Measurements from ENCODE around the gene SLC25A53. TPM values are rescaled to one million over a fixed set of nuclear protein-coding genes. Genes with fewer than 3 reads are reported as not detected.

SLC25A53 gene
- polyA plus RNA-seq, 3 donors, result 5.9 to 9.6 (median 7.6) TPM

DNA sequence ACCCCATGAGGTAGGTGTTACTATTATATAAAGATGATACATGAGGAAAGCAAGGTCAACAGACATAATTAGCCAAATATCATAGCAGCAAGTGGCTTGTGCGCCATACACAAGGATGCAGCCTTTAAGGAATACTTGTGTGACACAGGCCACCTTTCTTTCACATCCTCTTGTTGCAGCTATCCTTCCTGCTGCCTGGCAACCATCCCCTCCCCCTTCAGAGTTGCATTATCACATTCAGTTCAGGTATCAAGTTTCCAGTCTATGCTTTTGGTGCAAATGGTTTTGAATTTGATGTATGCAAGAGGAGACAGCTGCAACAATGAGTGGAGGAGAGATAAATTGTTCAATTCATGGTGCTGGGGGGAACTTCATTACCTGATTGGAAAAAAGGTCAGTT, 38.0 kb downstream of the SLC25A53 start:
- Mint-ChIP-seq H3K9me3 (no peaks in the 10 kb centered on the region), H3K27me3 (ENCODE audit: low read depth in 3 of 3) (peaks cover 1 to 5% (median 4%) of the 10 kb centered on the region in 3 donors), H3K27ac (no peak overlapping the region), H3K36me3 (peaks cover 0 to 6% of the 10 kb centered on the region in 2 donors), H3K4me1 (peaks cover 7% of the 10 kb centered on the region), H3K4me3 (no peak overlapping the region)
- Histone ChIP-seq H3K79me2 (ENCODE audit: insufficient read depth, low read length) (no peaks in the 10 kb centered on the region), H3K4me2 (replicated peaks; ENCODE audit: extremely low read depth, low read length, poor library complexity, severe bottlenecking) (no peak overlapping the region), H3K9ac (ENCODE audit: insufficient read depth, low read length, poor library complexity, severe bottlenecking) (no peak overlapping the region), H3K4me1 (ENCODE audit: control insufficient read depth in 1 of 2, insufficient read depth in 2 of 2, low read length in 2 of 2) (no peaks in the 10 kb centered on the region), H3K27ac (ENCODE audit: low read depth in 1 of 2, low read length in 2 of 2) (no peak overlapping the region), H3K4me3 (replicated peaks in 1 of 3; ENCODE audit: low read depth in 2 of 3, low read length in 3 of 3) (no peak overlapping the region), H4K20me1 (ENCODE audit: insufficient read depth, low read length) (peaks cover 4% of the 10 kb centered on the region), H3K27me3 (ENCODE audit: control insufficient read depth in 2 of 2, insufficient read depth in 2 of 2, low read length in 2 of 2) (peaks cover 0 to under 1% of the 10 kb centered on the region in 2 donors), H2AFZ (ENCODE audit: insufficient read depth, low read depth, low read length, poor library complexity, severe bottlenecking) (no peak overlapping the region), H3K36me3 (replicated peaks in 1 of 2; ENCODE audit: control insufficient read depth in 1 of 2, insufficient read depth in 2 of 2, low read length in 2 of 2) (no peaks in the 10 kb centered on the region), H3K9me3 (replicated peaks in 1 of 2; ENCODE audit: control insufficient read depth in 1 of 2, insufficient read depth in 1 of 2, low read length in 2 of 2) (no peaks in the 10 kb centered on the region)
- no CpG with 5 or more reads among the region's 1 CpG for WGBS (ENCODE audit: insufficient coverage)
- intact Hi-C loops (cut with micrococcal nuclease), result no loop called here
- DNase-seq, result no peak
- TF ChIP-seq, protein P1, sequence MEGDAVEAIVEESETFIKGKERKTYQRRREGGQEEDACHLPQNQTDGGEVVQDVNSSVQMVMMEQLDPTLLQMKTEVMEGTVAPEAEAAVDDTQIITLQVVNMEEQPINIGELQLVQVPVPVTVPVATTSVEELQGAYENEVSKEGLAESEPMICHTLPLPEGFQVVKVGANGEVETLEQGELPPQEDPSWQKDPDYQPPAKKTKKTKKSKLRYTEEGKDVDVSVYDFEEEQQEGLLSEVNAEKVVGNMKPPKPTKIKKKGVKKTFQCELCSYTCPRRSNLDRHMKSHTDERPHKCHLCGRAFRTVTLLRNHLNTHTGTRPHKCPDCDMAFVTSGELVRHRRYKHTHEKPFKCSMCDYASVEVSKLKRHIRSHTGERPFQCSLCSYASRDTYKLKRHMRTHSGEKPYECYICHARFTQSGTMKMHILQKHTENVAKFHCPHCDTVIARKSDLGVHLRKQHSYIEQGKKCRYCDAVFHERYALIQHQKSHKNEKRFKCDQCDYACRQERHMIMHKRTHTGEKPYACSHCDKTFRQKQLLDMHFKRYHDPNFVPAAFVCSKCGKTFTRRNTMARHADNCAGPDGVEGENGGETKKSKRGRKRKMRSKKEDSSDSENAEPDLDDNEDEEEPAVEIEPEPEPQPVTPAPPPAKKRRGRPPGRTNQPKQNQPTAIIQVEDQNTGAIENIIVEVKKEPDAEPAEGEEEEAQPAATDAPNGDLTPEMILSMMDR (IDR thresholded peaks at IDR 0.05), result no peak

DNA sequence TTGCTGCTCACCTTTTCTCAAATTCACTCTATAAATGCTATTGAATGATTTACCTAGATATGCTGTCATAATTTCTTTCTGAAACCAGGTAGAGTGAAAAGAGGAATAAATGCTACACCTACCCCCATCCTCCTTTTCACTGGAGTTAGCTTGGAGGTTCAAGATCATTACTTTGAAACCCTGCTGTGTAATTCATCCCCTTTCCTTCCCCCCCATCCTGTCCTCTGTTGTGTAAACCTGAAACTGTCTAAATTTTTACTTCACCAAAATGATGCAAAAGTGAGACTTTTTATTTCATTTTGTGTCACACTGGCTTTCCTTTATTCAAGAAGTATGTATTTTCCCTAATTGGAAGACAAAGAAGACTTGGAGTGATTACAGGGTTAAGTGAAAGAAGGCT, 39.0 kb downstream of the SLC25A53 start:
- H3K79me2 ChIP-seq (ENCODE audit: insufficient read depth, low read length), result no peaks in the 10 kb centered on the region
- intact Hi-C loops (cut with micrococcal nuclease), result no loop called here
- no peak overlapping the region for H3K27ac ChIP-seq (ENCODE audit: low read depth in 1 of 2, low read length in 2 of 2)
- TF ChIP-seq, protein P1 (IDR thresholded peaks at IDR 0.05), result no peak
- no peak overlapping the region for H3K9ac ChIP-seq (ENCODE audit: insufficient read depth, low read length, poor library complexity, severe bottlenecking)
- H3K9me3 ChIP-seq (replicated peaks in 1 of 2; ENCODE audit: control insufficient read depth in 1 of 2, insufficient read depth in 1 of 2, low read length in 2 of 2), result no peaks in the 10 kb centered on the region
- H3K4me3 ChIP-seq (replicated peaks in 1 of 3; ENCODE audit: low read depth in 2 of 3, low read length in 3 of 3), result no peak overlapping the region
- no peak for DNase-seq
- H3K27ac Mint-ChIP-seq, result no peak overlapping the region
- no peaks in the 10 kb centered on the region for H3K36me3 ChIP-seq (replicated peaks in 1 of 2; ENCODE audit: control insufficient read depth in 1 of 2, insufficient read depth in 2 of 2, low read length in 2 of 2)
- peaks cover 6 to 15% (median 6%) of the 10 kb centered on the region in 3 donors for H3K27me3 Mint-ChIP-seq (ENCODE audit: low read depth in 3 of 3)
- H3K4me1 Mint-ChIP-seq, result peaks cover 11% of the 10 kb centered on the region
- no peak overlapping the region for H2AFZ ChIP-seq (ENCODE audit: insufficient read depth, low read depth, low read length, poor library complexity, severe bottlenecking)
- H3K9me3 Mint-ChIP-seq, result peaks cover 0 to 7% (median 0%) of the 10 kb centered on the region in 7 donors
- no peak overlapping the region for H3K4me3 Mint-ChIP-seq
- peaks cover 2% of the 10 kb centered on the region for H4K20me1 ChIP-seq (ENCODE audit: insufficient read depth, low read length)
- peaks cover 3 to 7% of the 10 kb centered on the region in 2 donors for H3K4me1 ChIP-seq (ENCODE audit: control insufficient read depth in 1 of 2, insufficient read depth in 2 of 2, low read length in 2 of 2)
- peaks cover 0 to 4% of the 10 kb centered on the region in 2 donors for H3K36me3 Mint-ChIP-seq
- H3K27me3 ChIP-seq (ENCODE audit: control insufficient read depth in 2 of 2, insufficient read depth in 2 of 2, low read length in 2 of 2), result peaks cover 6 to 9% of the 10 kb centered on the region in 2 donors
- no peak overlapping the region for H3K4me2 ChIP-seq (replicated peaks; ENCODE audit: extremely low read depth, low read length, poor library complexity, severe bottlenecking)
